Measurements from ENCODE around the gene TSPAN9. TPM values are rescaled to one million over a fixed set of nuclear protein-coding genes. Genes with fewer than 3 reads are reported as not detected.

TSPAN9 gene
- total RNA-seq, 1 donor from 2014 or later, result 5.0 TPM

- FAIRE-seq (peak; percentile 99), DNase-seq (ENCODE audit: low read depth) (peak; percentile 99)
- TF ChIP-seq CTCF (IDR thresholded peaks at IDR 0.05; ENCODE audit: insufficient read depth, low read length, severe bottlenecking), result no peak
- Histone ChIP-seq H3K4me3 (ENCODE audit: low read depth, low read length) (no peak overlapping the region), H3K36me3 (ENCODE audit: control insufficient read depth, insufficient read depth, low read length) (no peaks in the 10 kb centered on the region), H3K27me3 (ENCODE audit: control insufficient read depth, insufficient read depth, low read length) (no peaks in the 10 kb centered on the region)
Observed at GRCh38 chr12:3216726-3217682, 139.8 kb downstream of the TSPAN9 start.

GRCh38 chr12:3217683-3218079, 140.5 kb downstream of the TSPAN9 start:
- no peak for TF ChIP-seq CTCF (IDR thresholded peaks at IDR 0.05; ENCODE audit: insufficient read depth, low read length, severe bottlenecking)
- H3K4me3 ChIP-seq (ENCODE audit: low read depth, low read length), result no peak overlapping the region
- H3K27me3 ChIP-seq (ENCODE audit: control insufficient read depth, insufficient read depth, low read length), result no peaks in the 10 kb centered on the region
- H3K36me3 ChIP-seq (ENCODE audit: control insufficient read depth, insufficient read depth, low read length), result no peaks in the 10 kb centered on the region
- FAIRE-seq (no peak), DNase-seq (ENCODE audit: low read depth) (no peak)

- Histone ChIP-seq H3K4me3 (ENCODE audit: low read depth, low read length) (no peak overlapping the region), H3K36me3 (ENCODE audit: control insufficient read depth, insufficient read depth, low read length) (no peaks in the 10 kb centered on the region), H3K27me3 (ENCODE audit: control insufficient read depth, insufficient read depth, low read length) (no peaks in the 10 kb centered on the region)
- TF ChIP-seq CTCF (IDR thresholded peaks at IDR 0.05; ENCODE audit: insufficient read depth, low read length, severe bottlenecking), result no peak
- peak; percentile 73 for DNase-seq (ENCODE audit: low read depth)
- no peak for FAIRE-seq
Observed at GRCh38 chr12:3218228-3219171, 141.3 kb downstream of the TSPAN9 start.

DNA sequence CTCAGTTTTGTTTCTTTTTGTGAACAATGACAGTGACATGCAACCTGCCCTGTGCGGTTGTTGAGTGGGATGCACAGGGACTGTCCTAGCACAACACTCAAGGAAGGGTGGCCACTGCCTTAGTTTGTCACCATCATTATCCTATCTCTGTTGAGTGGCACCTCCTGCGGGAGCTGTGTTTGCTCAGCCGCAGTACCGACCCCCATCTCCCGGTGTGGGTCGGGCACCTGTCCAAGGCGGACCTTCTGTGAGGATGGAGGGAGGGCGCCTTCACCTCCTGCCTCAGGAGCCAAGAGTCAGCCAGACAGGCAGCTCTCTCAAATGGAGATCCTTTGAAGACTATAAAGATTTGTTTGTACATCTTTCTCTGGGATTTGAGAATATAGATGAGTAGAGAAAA, 142.1 kb downstream of the TSPAN9 start:
- DNase-seq (ENCODE audit: low read depth) (no peak), FAIRE-seq (no peak)
- H3K36me3 ChIP-seq (ENCODE audit: control insufficient read depth, insufficient read depth, low read length), result no peaks in the 10 kb centered on the region
- no peaks in the 10 kb centered on the region for H3K27me3 ChIP-seq (ENCODE audit: control insufficient read depth, insufficient read depth, low read length)
- H3K4me3 ChIP-seq (ENCODE audit: low read depth, low read length), result no peak overlapping the region
- TF ChIP-seq CTCF (IDR thresholded peaks at IDR 0.05; ENCODE audit: insufficient read depth, low read length, severe bottlenecking), result no peak

DNA sequence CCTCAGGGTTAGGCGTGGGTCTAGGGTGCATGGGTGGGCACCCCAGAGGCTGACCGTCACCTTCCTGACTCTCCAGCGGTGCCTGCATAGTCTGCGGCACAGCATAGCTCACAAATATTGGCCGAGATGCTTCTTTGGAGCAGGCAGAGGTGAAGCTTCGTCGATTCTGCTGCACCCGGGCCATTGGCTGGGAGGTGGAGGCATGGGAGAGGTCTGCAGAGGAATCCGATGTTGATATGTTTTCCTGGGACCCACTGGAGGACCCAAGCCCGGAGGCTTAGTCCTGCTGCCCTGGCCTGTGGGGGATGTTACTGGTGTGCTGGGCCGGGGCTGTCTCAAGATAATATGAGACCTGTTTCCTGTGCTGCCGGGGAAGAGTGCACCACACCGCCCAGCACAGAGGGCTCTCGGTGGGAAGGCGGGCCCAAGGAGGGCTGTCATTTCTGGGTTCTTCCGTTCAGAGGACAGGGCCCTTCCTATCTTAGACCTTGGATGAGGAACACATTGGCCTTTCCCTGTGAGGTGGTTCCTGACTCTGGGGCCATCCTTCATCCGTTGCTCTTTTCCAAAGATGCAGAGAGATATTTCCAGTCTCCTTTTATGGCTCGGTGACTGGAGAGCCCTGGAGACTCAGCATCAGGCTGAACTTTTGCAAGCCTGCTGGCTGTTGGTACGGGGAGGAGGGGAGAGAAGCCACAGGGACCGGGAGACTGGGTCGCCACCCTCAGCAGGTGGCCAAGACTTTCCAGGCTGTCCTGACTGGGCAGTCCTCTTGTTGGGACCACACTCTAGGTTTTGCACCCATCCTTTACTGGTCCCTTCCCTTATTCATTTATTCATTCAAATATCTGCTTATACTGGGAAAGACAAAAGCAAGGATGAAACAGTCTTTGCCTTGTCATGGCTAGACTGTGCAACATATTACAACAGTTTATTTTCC, 143.5 kb downstream of the TSPAN9 start:
- no peaks in the 10 kb centered on the region for H3K36me3 ChIP-seq (ENCODE audit: control insufficient read depth, insufficient read depth, low read length)
- H3K4me3 ChIP-seq (ENCODE audit: low read depth, low read length), result no peak overlapping the region
- H3K27me3 ChIP-seq (ENCODE audit: control insufficient read depth, insufficient read depth, low read length), result no peaks in the 10 kb centered on the region
- FAIRE-seq, result no peak
- no peak for DNase-seq (ENCODE audit: low read depth)
- no peak for TF ChIP-seq CTCF (IDR thresholded peaks at IDR 0.05; ENCODE audit: insufficient read depth, low read length, severe bottlenecking)
